Ishikawa (cell line): ENCODE measurements around the gene MUC5B.

Experiments
- CREB1 ChIP-seq: IDR thresholded peaks from 2 replicates; pipeline ENCODE4 v1.6.1; 2012; ENCODE audit warnings: low read depth
- EGR1 ChIP-seq: IDR thresholded peaks from 2 replicates; pipeline ENCODE4 v1.6.1; 2012
- EP300 ChIP-seq: IDR thresholded peaks from 2 replicates; pipeline ENCODE4 v1.6.1; 2012; ENCODE audit warnings: borderline replicate concordance
- TAF1 ChIP-seq: IDR thresholded peaks from 2 replicates; pipeline ENCODE4 v1.6.1; 2012; ENCODE audit warnings: low read depth, mild to moderate bottlenecking
- TCF12 ChIP-seq: IDR thresholded peaks from 2 replicates; pipeline ENCODE4 v1.6.1; 2012; ENCODE audit warnings: low read depth
- TF ChIP-seq, protein P1 (sequence below): IDR thresholded peaks from 2 replicates; pipeline ENCODE4 v1.6.1; 2012

DNA sequence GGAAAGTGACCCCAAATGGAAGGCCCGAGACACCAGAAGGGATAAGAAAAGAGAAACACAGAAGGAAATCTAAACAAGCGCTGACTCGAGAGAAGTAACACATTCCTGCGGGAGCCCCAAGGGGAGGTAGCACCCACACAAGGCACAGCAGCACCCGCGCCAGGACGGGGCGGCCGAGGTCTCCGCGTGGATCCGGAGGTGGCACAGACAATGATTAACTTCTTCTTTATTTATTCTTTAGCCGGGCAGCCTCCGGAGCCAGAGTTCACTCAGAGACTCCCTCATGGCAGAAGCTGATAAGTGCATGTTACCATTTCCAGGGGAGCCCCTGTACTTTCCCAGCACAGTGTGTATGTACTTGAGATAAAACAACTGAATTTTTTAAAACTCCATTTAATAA is 81.5 kb downstream of the MUC5B start:
- no peak for TF ChIP-seq EP300
- TF ChIP-seq, protein P1, sequence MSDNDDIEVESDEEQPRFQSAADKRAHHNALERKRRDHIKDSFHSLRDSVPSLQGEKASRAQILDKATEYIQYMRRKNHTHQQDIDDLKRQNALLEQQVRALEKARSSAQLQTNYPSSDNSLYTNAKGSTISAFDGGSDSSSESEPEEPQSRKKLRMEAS, result no peak
- no peak for TF ChIP-seq TCF12
- TF ChIP-seq TAF1, result no peak
- TF ChIP-seq EGR1, result no peak
- TF ChIP-seq CREB1, result no peak
